Lower leg skin (tissue), 4 donors: ENCODE data around the gene OR52K2. TPM values are rescaled to one million over a fixed set of nuclear protein-coding genes. Genes with fewer than 3 reads are reported as not detected.
"Not testable (repeated sequence)": the region's sequence is repeated elsewhere in the genome, so short reads cannot be mapped to it uniquely, and the experiment has no call there.

Source experiments
- DNase-seq, 2 donors: peaks; one replicate each; pipeline ENCODE4 v3.0.0-alpha.2; 2019; ENCODE audit warnings: low spot score in 2 of 2
- H3K4me3 ChIP-seq: fragments of 200-600 bp; sonication (generic); 2 replicates; pipeline ENCODE4 v1.5.1; 2017; ENCODE audit warnings: mild to moderate bottlenecking, low read depth; ENCODE audit not compliant: poor library complexity, severe bottlenecking
- CTCF ChIP-seq, 3 donors: fragments of 450-650 bp; IDR thresholded peaks; one replicate each; pipeline ENCODE4 v1.5.1; 2016; ENCODE audit warnings: antibody characterized with exemption in 3 of 3, mild to moderate bottlenecking in 3 of 3, moderate library complexity in 2 of 3
- POLR2A ChIP-seq, 2 donors: fragments of 450-650 bp; IDR thresholded peaks; one replicate each; pipeline ENCODE4 v1.6.1; 2016 to 2017; ENCODE audit warnings: antibody characterized with exemption in 2 of 2, mild to moderate bottlenecking in 1 of 2, moderate library complexity in 1 of 2
- WGBS, 2 donors: methylation state at CpG; one replicate each; pipeline ENCODE4 v1.1.5; 2018; 5-methylcytosine and 5-hydroxymethylcytosine counted together
- intact Hi-C: fragments of 100-400 bp; cut with DNase I; formaldehyde crosslinking; loops from one replicate; pipeline ENCODE4 v1.15.0; 2023; ENCODE audit warnings: low total_unique reads
- total RNA-seq, 4 donors: library from RNA; depleted of rRNA; stranded (reverse); fragments of >200 nt; gene quantifications; one replicate each; pipeline ENCODE4 v1.1.0, GENCODE V29; 2016

OR52K2 gene
- total RNA-seq = not detected

GRCh38 chr11:4448995-4449394 is at the start of gene OR52K2:
OR52K2 (plus strand) TSS chr11:4449295; CDS start chr11:4449340, 45 bp downstream.
- no peak for DNase-seq
- intact Hi-C loops = no loop called here
- TF ChIP-seq CTCF (IDR thresholded peaks at IDR 0.05) (no peak), POLR2A (IDR thresholded peaks at IDR 0.05) (no peak)
- no peak within 1 kb of the TSS for H3K4me3 ChIP-seq

GRCh38 chr11:4406206-4406605 is 42.9 kb upstream of the OR52K2 start:
- H3K4me3 ChIP-seq, DNase-seq, intact Hi-C loops: not testable (repeated sequence)
- 86 to 87% methylated on average over 6 of the region's 6 CpGs for WGBS, 2 donors

GRCh38 chr11:4416306-4416705 is 32.8 kb upstream of the OR52K2 start:
- intact Hi-C loops = no loop called here
- no peak for TF ChIP-seq POLR2A (IDR thresholded peaks at IDR 0.05)
- TF ChIP-seq CTCF (IDR thresholded peaks at IDR 0.05) = no peak
- WGBS, 2 donors = 56 to 75% methylated on average over 1 of the region's 1 CpG
- no peak for DNase-seq
- H3K4me3 ChIP-seq = no peak overlapping the region

- no peak for DNase-seq
- TF ChIP-seq CTCF (IDR thresholded peaks at IDR 0.05) = no peak
- no peak for TF ChIP-seq POLR2A (IDR thresholded peaks at IDR 0.05)
- intact Hi-C loops = no loop called here
- WGBS, 2 donors = 66 to 84% methylated on average over 1 of the region's 1 CpG
- no peak overlapping the region for H3K4me3 ChIP-seq
Observed at GRCh38 chr11:4416816-4417215, 32.3 kb upstream of the OR52K2 start.

- TF ChIP-seq POLR2A (IDR thresholded peaks at IDR 0.05) (no peak), CTCF (IDR thresholded peaks at IDR 0.05) (no peak)
- 78 to 83% methylated on average over 8 of the region's 8 CpGs for WGBS, 2 donors
- intact Hi-C loops = no loop called here
- no peak overlapping the region for H3K4me3 ChIP-seq
- DNase-seq = no peak
Observed at GRCh38 chr11:4418403-4418802, 30.7 kb upstream of the OR52K2 start.

GRCh38 chr11:4430051-4430450 is 19.0 kb upstream of the OR52K2 start:
- H3K4me3 ChIP-seq = no peak overlapping the region
- 67 to 73% methylated on average over 4 of the region's 4 CpGs for WGBS, 2 donors
- no peak for TF ChIP-seq POLR2A (IDR thresholded peaks at IDR 0.05)
- no peak for TF ChIP-seq CTCF (IDR thresholded peaks at IDR 0.05)
- no peak for DNase-seq
- intact Hi-C loops = no loop called here
